GM19438 (cell line): Measurements from ENCODE around the gene SPRY1.

Experiments
- ATAC-seq: cut with Tn5 transposase; IDR thresholded peaks from one replicate; pipeline ENCODE4 v1.9.1; 2021; ENCODE audit warnings: low read depth; ENCODE audit not compliant: unreplicated experiment

The SPRY1 gene

GRCh38 chr4:123406872-123407271 is 10.3 kb downstream of the SPRY1 start:
- ATAC-seq = no peak

DNA sequence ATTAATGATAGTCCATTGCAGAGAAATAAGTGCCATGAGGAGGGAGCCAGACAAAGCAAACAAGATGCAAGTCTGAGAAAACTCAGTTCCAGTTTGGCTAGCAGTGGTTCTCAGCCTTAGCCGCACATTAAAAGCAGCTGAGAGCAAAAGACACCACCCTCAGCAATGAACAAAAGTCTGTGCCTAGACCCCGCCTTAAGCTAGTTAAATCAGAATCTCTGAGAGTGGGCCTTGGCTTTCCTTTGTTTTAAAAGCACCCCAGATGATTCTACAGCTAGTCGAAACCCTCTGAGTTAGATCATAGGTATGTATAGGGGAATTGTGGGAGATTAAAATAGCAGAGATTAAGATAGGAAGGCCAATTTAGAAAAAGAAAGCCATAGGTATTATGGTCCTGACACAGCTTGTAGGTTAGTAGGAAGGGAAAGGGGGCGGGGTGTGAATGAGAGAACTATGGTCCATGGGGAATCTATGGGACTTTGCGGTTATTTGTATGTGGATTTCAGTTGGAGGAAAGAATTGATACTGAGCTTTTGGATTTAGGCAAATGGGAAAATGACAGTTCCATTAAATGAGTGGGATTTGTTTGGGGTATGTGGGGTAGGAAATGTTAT is 12.0 kb downstream of the SPRY1 start:
- no peak for ATAC-seq

GRCh38 chr4:123409334-123409733 is 12.7 kb downstream of the SPRY1 start:
- no peak for ATAC-seq

DNA sequence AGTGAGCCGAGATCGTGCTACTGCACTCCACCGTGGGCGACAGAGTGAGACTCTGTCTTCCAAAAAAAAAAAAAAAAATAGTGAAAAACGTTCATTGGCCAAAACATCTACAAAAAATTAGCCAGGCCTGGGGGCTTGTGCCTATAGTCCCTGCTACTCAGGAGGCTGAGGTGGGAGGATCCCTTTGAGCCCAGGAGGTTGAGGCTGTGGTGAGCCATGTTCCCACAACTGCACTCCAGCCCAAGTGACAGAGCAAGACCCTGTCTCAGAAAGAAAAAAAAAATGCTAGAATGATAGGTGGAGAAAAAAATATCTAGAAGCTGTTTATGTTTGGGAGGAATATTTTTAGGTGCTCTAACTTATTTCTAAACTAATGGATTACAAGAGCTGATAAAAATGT is 14.9 kb downstream of the SPRY1 start:
- no peak for ATAC-seq

DNA sequence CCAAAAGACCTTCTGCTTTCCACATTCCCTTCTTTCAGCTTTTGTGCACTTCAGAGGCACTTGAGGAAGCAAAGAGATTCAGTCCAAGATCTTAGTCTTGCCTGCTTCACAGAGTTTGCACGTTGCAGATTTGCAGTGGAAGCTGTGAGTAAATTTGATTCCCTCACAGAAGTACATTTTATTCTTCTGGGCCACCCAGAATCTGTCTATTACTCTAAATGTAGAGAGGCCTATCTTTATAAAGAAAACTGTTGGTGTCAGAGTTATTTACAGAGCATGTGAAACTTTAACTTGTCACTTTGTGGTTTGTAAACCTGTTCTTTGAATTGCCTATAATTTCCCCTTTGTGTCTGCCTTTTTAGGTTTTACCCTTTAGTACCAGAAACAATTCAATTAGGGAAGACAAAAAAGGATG is 15.5 kb downstream of the SPRY1 start:
- peak; percentile 74 for ATAC-seq

DNA sequence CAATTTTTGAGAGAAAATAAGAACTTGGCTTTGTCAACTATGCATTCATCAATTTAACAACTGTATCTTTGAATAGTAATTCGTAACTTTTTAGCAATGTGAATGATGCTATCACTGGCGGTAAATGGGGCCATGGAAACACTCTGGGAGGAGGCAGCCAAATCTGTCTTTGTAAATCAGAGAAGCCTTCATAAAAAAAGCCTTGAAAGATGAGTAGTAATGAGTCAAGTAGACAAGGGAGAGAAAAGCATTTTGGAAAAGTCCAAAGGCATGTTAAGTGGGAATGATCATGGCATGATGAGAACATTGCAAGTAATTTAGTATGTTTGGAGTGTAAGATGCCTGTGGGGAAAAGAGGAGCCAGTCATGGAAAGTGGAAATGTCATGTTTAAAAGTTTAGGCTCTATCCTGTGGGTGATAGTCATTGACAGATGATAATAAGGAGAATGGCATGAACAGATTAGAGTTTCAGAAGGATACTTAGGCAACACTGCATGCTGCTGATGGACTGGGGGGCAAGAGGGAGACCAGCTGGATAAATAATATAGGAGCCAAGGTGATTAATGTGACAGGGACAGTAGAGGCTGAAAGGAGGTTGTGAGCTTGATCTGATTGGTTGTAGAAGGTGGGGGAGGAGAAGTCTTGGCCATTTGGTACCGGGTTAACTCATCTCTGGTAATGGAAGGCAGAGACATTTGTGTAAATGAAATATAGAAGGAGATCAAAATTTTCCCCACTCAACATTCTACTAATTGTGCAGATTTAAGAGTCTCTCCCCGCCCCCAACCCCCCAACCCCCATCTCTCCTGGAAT is 16.3 kb downstream of the SPRY1 start:
- ATAC-seq = peak; percentile 7

- ATAC-seq = no peak
Observed at GRCh38 chr4:123415576-123415975, 19.0 kb downstream of the SPRY1 start.

GRCh38 chr4:123415977-123416376 is 19.4 kb downstream of the SPRY1 start:
- ATAC-seq = no peak

DNA sequence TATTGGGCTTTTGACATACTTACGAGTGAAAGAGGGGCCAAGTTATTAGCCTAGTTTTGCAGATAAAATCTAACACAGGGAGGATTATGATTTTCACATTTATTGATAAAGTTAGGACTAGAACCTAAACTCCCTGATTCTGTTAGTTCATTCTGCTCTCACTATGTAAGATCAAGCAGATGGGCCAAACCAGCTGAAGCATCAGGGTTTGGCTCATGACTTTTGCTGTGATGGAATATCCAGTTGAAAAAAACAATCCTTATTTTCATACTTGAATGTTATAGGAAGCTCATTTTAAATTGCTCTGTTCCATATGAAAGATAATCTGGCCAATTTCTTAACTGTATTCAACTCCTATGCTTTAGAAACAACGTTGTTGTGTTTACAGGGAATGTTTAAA is 21.2 kb downstream of the SPRY1 start:
- ATAC-seq = no peak

DNA sequence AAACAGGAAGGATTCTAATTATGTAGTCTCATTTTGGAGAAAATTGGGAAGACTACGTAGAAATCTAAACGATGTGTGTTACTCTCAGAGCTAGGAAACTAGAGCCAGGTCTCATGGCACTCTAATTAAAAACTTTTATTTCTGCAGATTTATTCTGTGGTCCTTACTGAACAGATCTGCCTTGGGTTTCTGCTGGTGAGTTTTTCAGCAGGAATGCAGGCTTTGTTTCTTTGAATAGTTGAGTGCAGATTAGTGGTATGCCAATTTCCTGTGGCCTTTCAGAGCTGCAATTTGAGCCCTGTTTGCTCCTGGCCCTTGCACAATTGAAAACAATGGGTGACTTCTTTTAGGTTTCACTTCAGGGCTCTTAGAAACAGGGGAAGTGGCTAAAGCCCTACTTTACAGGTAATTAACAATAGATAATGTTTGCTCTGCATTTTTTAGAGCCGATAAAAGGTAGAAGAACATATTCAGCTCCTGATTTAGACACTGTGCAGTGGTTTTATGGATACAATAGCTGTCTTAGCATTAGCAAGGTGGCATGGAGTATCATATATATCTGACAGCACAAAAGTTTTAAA is 21.8 kb downstream of the SPRY1 start:
- peak; percentile 81 for ATAC-seq

GRCh38 chr4:123419885-123420755 is 23.5 kb downstream of the SPRY1 start:
- ATAC-seq = no peak

DNA sequence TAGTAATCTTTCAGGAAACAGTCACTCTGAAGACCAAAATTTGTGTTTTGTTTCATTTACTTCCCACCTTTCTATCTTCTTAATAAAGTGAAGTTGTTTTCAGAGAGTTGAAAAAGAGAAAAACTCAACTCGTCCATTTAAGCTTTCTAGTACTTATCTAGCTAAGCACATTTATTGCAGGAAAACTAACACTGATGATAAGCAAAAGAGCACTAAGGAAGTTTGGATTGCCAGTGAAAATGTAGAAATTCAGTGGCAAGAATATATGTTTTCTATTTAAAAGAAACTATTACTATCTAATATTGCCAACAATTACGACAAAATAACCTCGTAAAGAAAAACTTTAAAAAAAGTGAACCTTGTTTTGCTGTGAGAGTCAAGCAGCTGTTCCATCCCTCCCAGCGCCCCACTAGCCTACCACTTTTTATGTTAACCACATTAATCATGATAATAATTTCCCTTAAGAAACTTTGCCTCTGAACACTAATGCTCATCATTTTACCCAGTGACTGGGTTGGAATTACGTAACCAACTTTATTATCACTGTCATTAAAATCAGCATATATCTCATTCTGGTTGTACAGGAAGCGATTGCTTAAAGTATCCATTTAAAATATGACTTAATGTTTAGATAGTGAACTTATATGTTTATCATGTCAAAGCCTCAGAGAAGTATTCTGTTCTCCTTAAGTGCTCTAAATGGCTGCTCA is 24.8 kb downstream of the SPRY1 start:
- ATAC-seq = no peak

DNA sequence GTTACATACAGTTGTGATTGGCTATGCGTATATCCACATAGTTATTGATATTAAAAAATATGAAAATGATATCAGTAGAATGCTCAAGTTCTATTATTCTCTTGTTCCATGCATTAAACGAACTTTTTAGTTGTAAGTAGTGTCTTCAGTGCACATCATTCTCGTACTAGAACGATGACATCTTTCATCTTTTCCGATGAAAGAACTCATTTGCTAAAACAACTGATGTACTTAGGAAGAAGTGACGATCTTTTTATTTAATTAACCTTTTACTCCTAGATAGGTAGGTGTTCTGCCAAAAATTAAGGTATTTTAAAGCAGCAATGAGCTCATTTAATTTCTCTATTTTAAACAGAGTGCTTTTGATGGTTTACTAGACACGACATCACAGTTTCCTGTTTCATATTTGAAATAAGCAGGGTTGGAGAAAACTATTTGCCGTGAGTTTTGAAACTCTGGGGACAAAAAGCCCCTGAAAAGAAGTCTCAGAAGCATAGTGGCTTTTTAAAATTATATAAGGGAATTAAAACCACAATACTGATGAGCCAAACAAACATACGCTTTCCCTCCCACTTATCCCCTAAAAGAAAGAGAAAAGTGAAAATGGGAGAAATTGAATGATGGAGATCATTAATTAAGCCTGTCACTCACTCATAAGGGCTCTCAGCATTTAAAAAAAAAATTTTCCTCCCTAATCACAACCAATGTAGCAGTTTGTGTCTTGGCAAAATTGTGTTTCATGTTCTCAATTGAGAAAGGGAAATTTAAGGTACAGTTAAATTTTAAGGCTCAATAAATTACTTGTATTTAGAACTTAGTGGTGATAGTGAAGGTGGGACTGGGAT is 25.6 kb downstream of the SPRY1 start:
- no peak for ATAC-seq

DNA sequence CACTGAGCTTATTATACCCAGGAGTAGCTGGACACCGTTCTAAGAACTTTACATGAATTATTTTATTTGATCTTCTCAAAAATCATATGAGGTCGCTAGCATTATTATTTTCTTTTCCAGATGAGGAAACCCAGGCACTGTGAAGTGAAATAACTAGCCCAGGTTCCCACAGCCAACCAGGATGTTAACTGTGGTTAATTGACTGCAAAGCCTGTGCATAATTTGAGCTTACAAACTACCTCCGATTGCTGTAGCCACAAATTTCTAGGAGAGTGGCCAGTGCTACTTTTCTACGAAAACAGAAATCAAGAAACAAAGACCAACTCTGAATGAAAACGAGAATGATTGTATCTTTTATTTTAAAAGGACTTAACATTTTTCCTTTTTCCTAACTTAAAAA is 27.2 kb downstream of the SPRY1 start:
- ATAC-seq = no peak

GRCh38 chr4:123427951-123428350 is 31.4 kb downstream of the SPRY1 start:
- no peak for ATAC-seq

- ATAC-seq = no peak
Observed at GRCh38 chr4:123430031-123430430, 33.4 kb downstream of the SPRY1 start.

DNA sequence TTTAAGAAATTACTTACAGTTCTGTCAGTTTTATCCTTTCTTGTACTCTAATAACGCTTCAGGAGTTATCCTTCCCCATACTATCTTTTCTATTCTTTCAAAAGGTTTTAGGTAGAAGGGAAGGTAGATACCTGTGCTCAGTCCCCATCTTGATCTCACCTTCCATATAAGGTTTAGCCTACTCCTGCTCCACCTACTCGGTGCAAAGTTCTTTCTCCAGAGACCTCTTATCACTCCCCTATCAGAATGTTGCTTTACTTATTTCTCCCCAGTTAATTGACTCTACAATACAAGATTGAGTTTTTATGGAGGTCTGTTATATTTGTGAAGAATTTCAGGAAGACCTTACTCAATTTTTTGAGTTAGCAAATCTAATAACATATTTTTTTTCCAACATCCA is 33.9 kb downstream of the SPRY1 start:
- ATAC-seq = no peak

GRCh38 chr4:123433573-123433972 is 37.0 kb downstream of the SPRY1 start:
- no peak for ATAC-seq

DNA sequence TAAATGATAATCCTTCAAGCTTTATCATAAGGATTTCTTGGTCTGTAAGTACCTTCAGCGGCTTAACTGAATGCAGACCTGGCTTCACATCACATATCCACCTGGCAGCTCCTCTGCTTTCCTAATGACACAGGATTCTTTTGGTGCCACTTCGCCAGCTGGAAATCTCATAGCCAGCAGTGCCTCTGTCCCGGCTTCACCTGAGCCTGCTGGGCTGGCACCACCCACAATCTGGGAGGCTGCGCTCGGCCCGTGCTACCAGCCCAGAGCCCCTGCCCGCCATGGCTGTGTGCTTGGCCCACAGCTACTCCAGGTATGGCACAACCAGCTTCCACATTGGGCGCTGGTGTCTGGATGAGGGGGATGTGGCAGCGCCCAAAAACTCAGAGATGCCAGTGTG is 37.4 kb downstream of the SPRY1 start:
- ATAC-seq = no peak
